Uterus (tissue), 2 donors: ENCODE measurements around the gene HHLA2.

Experiments
- CTCF ChIP-seq, 4 experiments: fragments of 200-600 bp in 2 of 4; fragments of 450-650 bp in 2 of 4; sonication (generic) in 2 of 4; IDR thresholded peaks; one replicate each; pipeline ENCODE4 v1.5.1; 2016 to 2019; ENCODE audit warnings: antibody characterized with exemption in 4 of 4, mild to moderate bottlenecking in 2 of 4, moderate library complexity in 1 of 4
- POLR2A ChIP-seq, 2 donors: fragments of 450-650 bp; IDR thresholded peaks; one replicate each; pipeline ENCODE4 v1.6.1; 2016; ENCODE audit warnings: antibody characterized with exemption in 2 of 2, mild to moderate bottlenecking in 1 of 2, moderate library complexity in 1 of 2

DNA sequence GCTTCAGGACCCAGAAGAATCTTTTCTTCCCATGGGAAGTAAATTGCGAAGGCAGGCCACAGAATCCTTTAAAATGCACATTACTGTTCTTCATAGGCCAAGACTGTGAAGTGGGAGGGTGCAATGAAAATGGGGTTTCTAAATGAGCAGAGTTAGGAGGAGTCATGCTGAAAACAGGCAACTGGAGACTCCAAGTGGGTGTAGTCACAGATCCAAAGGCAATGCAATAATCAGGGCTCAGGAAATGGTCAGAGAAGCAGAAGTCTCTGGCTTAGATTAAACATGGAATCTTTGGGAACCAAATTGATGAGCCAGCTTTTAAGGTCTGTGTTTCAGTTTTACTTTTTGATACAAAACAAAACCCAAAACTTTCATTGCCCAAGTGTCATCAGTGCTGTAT is 37.6 kb downstream of the HHLA2 start:
- TF ChIP-seq CTCF (IDR thresholded peaks at IDR 0.05) (no peak), POLR2A (IDR thresholded peaks at IDR 0.05) (no peak)
